GM12878 (cell line): Measurements from ENCODE around the gene RBBP5. TPM values are rescaled to one million over a fixed set of nuclear protein-coding genes. Genes with fewer than 3 reads are reported as not detected.

Experiments
- ATAC-seq: fragments of 200-7000 bp; cut with Tn5 transposase; 3 replicates; pipeline ENCODE4 v1.9.1; 2020; ENCODE audit warnings: mild to moderate bottlenecking, moderate library complexity
- BruUV-seq: library from RNA; stranded (reverse); fragments of 400-500 nt; replicated peaks from 2 replicates; lab custom pipeline; 2021; lab: Mats Ljungman, UMichigan
- CTCF ChIA-PET: fragments of 300-600 bp; sonication (Branson Sonifier 250); formaldehyde crosslinking; extraction: SDS; loops from one replicate; lab custom pipeline; 2021; ENCODE audit warnings: inconsistent platforms; lab: Yijun Ruan, JAX
- POLR2A ChIA-PET: fragments of 350-600 bp; formaldehyde crosslinking; extraction: SDS; loops from one replicate; lab custom pipeline; 2021; ENCODE audit warnings: inconsistent platforms; lab: Charles Lee
- RAD21 ChIA-PET: fragments of 300-600 bp; sonication (Branson Sonifier 250); formaldehyde crosslinking; loops from one replicate; lab custom pipeline; 2023; ENCODE audit warnings: antibody characterized with exemption; ENCODE audit not compliant: unreplicated experiment; lab: Charles Lee
- SMC1A ChIA-PET: fragments of 300-600 bp; sonication (Branson Sonifier 250); formaldehyde crosslinking; loops from one replicate; lab custom pipeline; 2023; ENCODE audit not compliant: unreplicated experiment, uncharacterized antibody; lab: Charles Lee
- DNase-seq: peaks from one replicate; pipeline ENCODE4 v3.0.0-alpha.2; 2011; ENCODE audit warnings: low read depth, low spot score
- FAIRE-seq: peaks from 3 replicates; lab custom pipeline; 2011; peaks lifted over from hg19 to GRCh38; lab: Jason Lieb, UNC
- H2AFZ ChIP-seq: 2 replicates; pipeline ENCODE4 v1.6.0; 2011; ENCODE audit warnings: low read depth, low read length, control low read depth; ENCODE audit not compliant: control insufficient read depth
- H3K27ac ChIP-seq: 2 replicates; pipeline ENCODE4 v1.5.1; 2011; ENCODE audit warnings: control low read depth; ENCODE audit not compliant: control insufficient read depth, insufficient read depth
- H3K27me3 ChIP-seq, 2 experiments: replicated peaks in 1 of 2; 2 replicates each; pipeline versions ENCODE4 v1.6.0 to v1.6.1; 2011; ENCODE audit warnings: low read length in 1 of 2; ENCODE audit not compliant: control insufficient read depth in 2 of 2, insufficient read depth in 2 of 2
- H3K36me3 ChIP-seq, 2 experiments: 2 replicates each; pipeline ENCODE4 v1.5.1; 2011; ENCODE audit warnings: low read length in 1 of 2; ENCODE audit not compliant: control insufficient read depth in 2 of 2, insufficient read depth in 2 of 2
- H3K4me1 ChIP-seq: 2 replicates; pipeline ENCODE4 v1.6.1; 2011; ENCODE audit warnings: mild to moderate bottlenecking, low read length, moderate library complexity, mixed read lengths; ENCODE audit not compliant: control insufficient read depth, insufficient read depth
- H3K4me2 ChIP-seq: 2 replicates; pipeline ENCODE4 v1.6.0; 2011; ENCODE audit warnings: control low read depth; ENCODE audit not compliant: control insufficient read depth, insufficient read depth
- H3K4me3 ChIP-seq: fragments of 200-600 bp; sonication (generic); 2 replicates; pipeline ENCODE4 v1.5.1; 2016
- H3K79me2 ChIP-seq: 2 replicates; pipeline ENCODE4 v1.6.0; 2011; ENCODE audit warnings: low read length; ENCODE audit not compliant: control insufficient read depth, insufficient read depth
- H3K9ac ChIP-seq: 2 replicates; pipeline ENCODE4 v1.8.0; 2011; ENCODE audit warnings: low read length, control low read depth, mixed read lengths; ENCODE audit not compliant: control insufficient read depth, insufficient read depth
- H3K9me3 ChIP-seq: replicated peaks from 3 replicates; pipeline ENCODE4 v1.5.1; 2011; ENCODE audit warnings: mild to moderate bottlenecking, low read length; ENCODE audit not compliant: control insufficient read depth, insufficient read depth
- H4K20me1 ChIP-seq: 2 replicates; pipeline ENCODE4 v1.6.0; 2011; ENCODE audit not compliant: control insufficient read depth, insufficient read depth
- EGR1 ChIP-seq, 2 experiments: IDR thresholded peaks; 1 replicate in 1 of 2; 2 replicates in 1 of 2; pipeline ENCODE4 v1.6.1; 2011 to 2012; ENCODE audit warnings: low read depth in 2 of 2, low read length in 2 of 2, borderline replicate concordance in 1 of 2, mild to moderate bottlenecking in 1 of 2, moderate library complexity in 1 of 2
- ESRRA ChIP-seq: IDR thresholded peaks from 2 replicates; pipeline ENCODE4 v1.6.1; 2012; ENCODE audit warnings: mild to moderate bottlenecking, low read length, improper control_type of control experiment
- KAT2A ChIP-seq: conservative IDR thresholded peaks from 2 replicates; pipeline ENCODE4 v1.6.1; 2011; ENCODE audit warnings: low read depth, low read length; ENCODE audit not compliant: control insufficient read depth
- MTA2 ChIP-seq: fragments of 450-650 bp; IDR thresholded peaks from 2 replicates; pipeline ENCODE4 v1.6.1; 2016; ENCODE audit warnings: low read depth, mild to moderate bottlenecking, moderate library complexity
- NR2F1 ChIP-seq: fragments of 450-650 bp; conservative IDR thresholded peaks from 2 replicates; pipeline ENCODE4 v1.6.1; 2017; ENCODE audit warnings: mild to moderate bottlenecking
- POLR2A ChIP-seq: IDR thresholded peaks from 2 replicates; pipeline ENCODE4 v1.6.1; 2011; ENCODE audit warnings: low read depth, mild to moderate bottlenecking, low read length
- SIN3A ChIP-seq: IDR thresholded peaks from 2 replicates; pipeline ENCODE4 v1.6.1; 2012; ENCODE audit warnings: low read depth, low read length, improper control_type of control experiment
- SMC3 ChIP-seq: IDR thresholded peaks from 2 replicates; pipeline ENCODE4 v1.6.1; 2011; ENCODE audit warnings: low read length, improper control_type of control experiment, borderline replicate concordance
- ZNF207 ChIP-seq: fragments of 450-650 bp; IDR thresholded peaks from 2 replicates; pipeline ENCODE4 v1.6.1; 2014; ENCODE audit warnings: antibody characterized with exemption, mild to moderate bottlenecking, borderline replicate concordance
- WGBS: methylation state at CpG from one replicate; pipeline ENCODE4 v1.1.6; 2016; ENCODE audit warnings: low lambda C conversion rate; ENCODE audit not compliant: insufficient replicate concordance, insufficient coverage; ENCODE audit errors: missing lambda C conversion rate; 5-methylcytosine and 5-hydroxymethylcytosine counted together
- in situ Hi-C: fragments of 300-500 bp; cut with MboI; formaldehyde crosslinking; loops from 9 replicates; pipeline ENCODE4 v1.14.3; 2018; ENCODE audit warnings: mixed read lengths
- intact Hi-C: fragments of 100-400 bp; cut with micrococcal nuclease; formaldehyde crosslinking; loops from one replicate; pipeline ENCODE4 v1.14.2; 2022; ENCODE audit not compliant: unreplicated experiment
- polyA plus RNA-seq, 11 experiments: library from polyadenylated mRNA; depleted of rRNA in 4 of 11; unstranded in 6 of 11; stranded (reverse) in 5 of 11; fragments of >200 nt; fragmentation: Nextera tagmentation in 4 of 11; fragmentation: Illumina TruSeq in 1 of 11; extraction: Ambion mirVana in 4 of 11; extraction: Trizol in 1 of 11; gene quantifications; 1 replicate in 1 of 11; 2 replicates in 10 of 11; pipeline versions ENCODE4 v1.2.1 to v1.2.3, GENCODE V29; 2011 to 2016; ENCODE audit warnings: inconsistent platforms in 2 of 11, missing spikeins in 2 of 11, low read depth in 1 of 11
- total RNA-seq, 4 experiments: library from RNA; depleted of rRNA in 3 of 4; stranded (reverse); fragments of >200 nt in 3 of 4; fragmentation: Illumina TruSeq in 1 of 4; extraction: Trizol in 1 of 4; gene quantifications; 2 replicates each; pipeline versions ENCODE4 v1.2.1 to v1.2.3, GENCODE V29; 2013 to 2021
- TF ChIP-seq, protein P1 (sequence below): fragments of 450-650 bp; IDR thresholded peaks from 2 replicates; pipeline ENCODE4 v1.6.1; 2017; ENCODE audit warnings: low read depth, mild to moderate bottlenecking, moderate library complexity

Gene RBBP5
- total and polyA plus RNA-seq, 10 of the 15 experiments (the other 5 are each of a cell fraction or from before 2014, with no cell fraction given) = 10.0 to 20.6 (median 14.8) TPM

- POLR2A ChIA-PET = no interaction called here
- ATAC-seq (no peak), DNase-seq (no peak), FAIRE-seq (no peak)
- Histone ChIP-seq H3K36me3 (peaks cover 6 to 7% of the 10 kb centered on the region in 2 experiments; a peak in 3 of 4 replicates), H3K27me3 (no peaks in the 10 kb centered on the region), H4K20me1 (no peaks in the 10 kb centered on the region), H3K9ac (no peak overlapping the region), H3K4me3 (no peak overlapping the region), H3K79me2 (no peaks in the 10 kb centered on the region), H3K9me3 (peaks cover 4% of the 10 kb centered on the region), H2AFZ (no peak overlapping the region), H3K4me1 (no peaks in the 10 kb centered on the region), H3K27ac (no peak overlapping the region), H3K4me2 (no peak overlapping the region)
- in situ Hi-C loops = no loop called here
- WGBS = 97% methylated on average over 6 of the region's 6 CpGs
- CTCF ChIA-PET = no interaction called here
- no peak for TF ChIP-seq EGR1 (IDR thresholded peaks at IDR 0.05; ENCODE audit: borderline replicate concordance in 1 of 2, low read depth in 2 of 2, low read length in 2 of 2)
- no peak for TF ChIP-seq MTA2
- no peak for TF ChIP-seq NR2F1
- TF ChIP-seq ZNF207 = no peak
- TF ChIP-seq SMC3 = no peak
- TF ChIP-seq SIN3A = no peak
- no peak for TF ChIP-seq ESRRA
- TF ChIP-seq, protein P1, sequence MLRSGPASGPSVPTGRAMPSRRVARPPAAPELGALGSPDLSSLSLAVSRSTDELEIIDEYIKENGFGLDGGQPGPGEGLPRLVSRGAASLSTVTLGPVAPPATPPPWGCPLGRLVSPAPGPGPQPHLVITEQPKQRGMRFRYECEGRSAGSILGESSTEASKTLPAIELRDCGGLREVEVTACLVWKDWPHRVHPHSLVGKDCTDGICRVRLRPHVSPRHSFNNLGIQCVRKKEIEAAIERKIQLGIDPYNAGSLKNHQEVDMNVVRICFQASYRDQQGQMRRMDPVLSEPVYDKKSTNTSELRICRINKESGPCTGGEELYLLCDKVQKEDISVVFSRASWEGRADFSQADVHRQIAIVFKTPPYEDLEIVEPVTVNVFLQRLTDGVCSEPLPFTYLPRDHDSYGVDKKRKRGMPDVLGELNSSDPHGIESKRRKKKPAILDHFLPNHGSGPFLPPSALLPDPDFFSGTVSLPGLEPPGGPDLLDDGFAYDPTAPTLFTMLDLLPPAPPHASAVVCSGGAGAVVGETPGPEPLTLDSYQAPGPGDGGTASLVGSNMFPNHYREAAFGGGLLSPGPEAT = no peak
- no peak for TF ChIP-seq POLR2A
- no peak for TF ChIP-seq KAT2A
- no TSS peak for BruUV-seq
- RAD21 ChIA-PET = no interaction called here
- SMC1A ChIA-PET = no interaction called here
- intact Hi-C loops = no loop called here
Measured at GRCh38 chr1:205161076-205161475, 39.3 kb upstream of the RBBP5 start.
